GM18868 (cell line): ENCODE measurements around the gene KATNB1.

Experiments used
- ATAC-seq: cut with Tn5 transposase; IDR thresholded peaks from one replicate; pipeline ENCODE4 v1.9.1; 2021; ENCODE audit warnings: mild to moderate bottlenecking, moderate library complexity; ENCODE audit not compliant: unreplicated experiment

Gene KATNB1

GRCh38 chr16:57804111-57804837 is 68.7 kb downstream of the KATNB1 start:
- no peak for ATAC-seq

GRCh38 chr16:57805176-57805575 is 69.6 kb downstream of the KATNB1 start:
- no peak for ATAC-seq
